Stimulated activated CD4-positive, alpha-beta T cell treated with anti-CD3 and anti-CD28 coated beads, Interleukin-15, amount 100 ng/mL, for 1 hour (primary cell): ENCODE data around the gene ABHD12.

Source experiments
- DNase-seq, 2 donors: peaks; one replicate each; pipeline ENCODE4 v3.0.0-alpha.2; 2020; ENCODE audit warnings: low read depth in 1 of 2, low spot score in 1 of 2

The ABHD12 gene

DNA sequence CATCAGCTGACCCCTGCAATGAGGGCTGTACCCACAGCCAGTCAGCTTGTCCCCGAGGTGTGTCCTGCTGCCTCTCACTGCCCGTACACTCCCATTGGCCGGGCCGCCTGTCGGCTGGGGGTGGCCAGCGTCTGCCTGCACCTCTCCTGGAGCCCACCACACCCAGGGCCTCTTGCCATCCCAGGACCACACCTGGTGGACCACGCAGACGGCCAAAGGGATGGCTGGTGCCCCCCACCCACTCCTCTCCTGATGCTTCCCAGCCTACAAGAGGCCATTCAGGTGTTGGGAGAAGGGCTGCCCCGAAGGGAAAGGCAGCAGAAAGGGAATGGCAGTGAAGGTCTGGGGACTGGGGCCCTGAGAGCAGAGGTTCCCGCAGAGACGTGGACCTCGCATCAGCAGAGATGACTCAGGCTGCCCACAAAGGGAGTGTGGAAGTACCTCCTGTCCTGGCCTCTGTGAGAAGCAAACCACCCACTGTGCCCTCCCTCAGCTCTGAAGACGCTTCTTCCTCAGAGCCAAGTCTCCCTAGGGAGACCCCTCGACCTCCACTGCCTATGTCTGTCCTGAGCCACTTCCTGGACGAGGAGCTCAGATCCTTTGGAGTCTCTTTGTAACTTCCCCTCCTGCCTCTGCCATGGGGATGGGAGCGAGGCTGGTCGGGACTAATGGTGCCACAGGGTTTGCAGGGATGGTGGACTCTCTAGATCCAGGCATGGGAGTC is 81.8 kb downstream of the ABHD12 start:
- DNase-seq, result no peak

DNA sequence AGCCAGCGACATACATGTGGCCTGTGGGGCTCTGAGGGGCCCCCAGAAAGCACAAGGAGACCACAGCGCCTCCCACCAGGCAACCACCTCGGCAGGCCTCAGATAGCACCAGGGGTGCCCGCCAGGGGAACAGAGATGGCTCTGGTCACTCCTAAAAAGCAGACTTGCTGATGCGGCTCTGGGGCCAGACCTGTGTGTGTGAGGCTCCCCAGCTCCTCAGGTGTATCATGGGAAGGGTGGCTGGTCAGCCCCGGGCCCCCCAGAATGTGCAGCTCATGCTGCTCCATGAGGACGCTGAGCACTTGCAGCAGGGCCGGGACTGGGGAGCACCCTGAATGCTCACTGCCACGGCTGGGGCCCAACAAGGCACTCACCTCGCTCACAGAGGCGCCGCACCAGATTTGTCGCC is 82.5 kb downstream of the ABHD12 start:
- no peak for DNase-seq

DNA sequence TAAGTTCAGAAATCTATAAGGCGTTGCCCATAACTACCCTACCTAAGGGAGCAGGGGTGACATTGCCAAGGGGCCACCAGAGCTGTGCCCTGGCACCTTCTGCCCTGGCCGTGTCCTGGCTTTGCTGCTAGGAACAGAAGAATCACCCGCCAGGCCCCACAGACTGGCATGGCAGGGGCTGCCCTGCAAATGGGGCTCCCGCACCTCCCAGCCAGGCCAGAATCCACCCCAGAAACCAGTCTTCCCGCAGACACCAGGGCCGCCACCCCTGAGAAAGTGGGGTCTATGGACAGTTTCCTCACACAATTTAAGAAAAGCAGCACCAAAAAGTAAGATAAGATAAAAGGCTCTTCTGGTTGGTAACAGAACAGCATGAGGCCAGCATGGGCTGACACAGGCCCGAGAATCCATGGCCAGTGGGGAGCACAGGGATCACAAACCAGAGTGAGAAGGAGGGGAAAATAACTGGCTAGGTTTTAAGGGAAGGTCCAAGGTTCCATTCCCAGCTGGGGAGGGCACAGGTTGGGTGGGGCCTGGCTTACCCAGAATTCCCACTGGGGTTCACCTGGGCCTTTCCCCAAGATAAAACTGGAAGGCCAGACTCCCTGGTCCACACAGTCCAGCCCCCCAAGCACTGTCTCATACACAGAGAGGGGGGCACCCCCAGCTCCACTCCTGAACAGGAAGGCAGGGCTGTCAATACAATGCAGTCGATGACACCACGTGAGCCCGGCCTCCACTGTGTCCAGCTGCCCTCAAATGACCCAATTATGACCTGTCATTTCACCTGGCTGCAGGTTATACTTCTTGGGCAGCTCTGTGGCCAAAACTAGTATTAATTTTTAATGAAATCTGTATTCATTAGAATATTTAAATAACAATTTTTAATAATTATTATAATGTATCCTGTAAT is 83.4 kb downstream of the ABHD12 start:
- DNase-seq, result no peak

DNA sequence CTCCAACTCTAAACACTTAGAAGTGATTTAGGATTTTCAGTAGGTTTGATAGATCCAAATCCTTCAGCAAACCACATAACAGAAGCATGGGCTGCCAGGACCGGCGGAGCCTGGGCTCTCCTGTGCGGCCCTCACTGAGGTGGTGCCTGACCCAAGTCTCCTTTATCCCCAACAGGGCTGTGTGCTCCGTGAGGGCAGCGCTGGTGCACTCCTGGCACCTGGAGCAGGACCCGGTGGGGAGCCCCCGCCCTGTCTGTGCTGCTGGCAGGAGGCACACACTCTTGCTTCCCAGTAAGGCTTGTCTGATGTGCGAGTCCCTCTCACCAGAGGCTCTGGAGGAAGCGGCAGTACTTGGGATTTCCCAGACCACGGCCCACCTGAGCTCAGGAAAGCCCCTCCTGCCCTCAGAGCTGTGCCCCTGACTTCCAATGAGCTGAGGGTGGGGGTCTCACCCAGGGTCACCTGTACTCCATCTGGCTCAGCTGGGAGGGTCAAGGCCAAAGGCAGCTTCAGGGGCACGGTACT is 86.5 kb downstream of the ABHD12 start:
- DNase-seq, result no peak

DNA sequence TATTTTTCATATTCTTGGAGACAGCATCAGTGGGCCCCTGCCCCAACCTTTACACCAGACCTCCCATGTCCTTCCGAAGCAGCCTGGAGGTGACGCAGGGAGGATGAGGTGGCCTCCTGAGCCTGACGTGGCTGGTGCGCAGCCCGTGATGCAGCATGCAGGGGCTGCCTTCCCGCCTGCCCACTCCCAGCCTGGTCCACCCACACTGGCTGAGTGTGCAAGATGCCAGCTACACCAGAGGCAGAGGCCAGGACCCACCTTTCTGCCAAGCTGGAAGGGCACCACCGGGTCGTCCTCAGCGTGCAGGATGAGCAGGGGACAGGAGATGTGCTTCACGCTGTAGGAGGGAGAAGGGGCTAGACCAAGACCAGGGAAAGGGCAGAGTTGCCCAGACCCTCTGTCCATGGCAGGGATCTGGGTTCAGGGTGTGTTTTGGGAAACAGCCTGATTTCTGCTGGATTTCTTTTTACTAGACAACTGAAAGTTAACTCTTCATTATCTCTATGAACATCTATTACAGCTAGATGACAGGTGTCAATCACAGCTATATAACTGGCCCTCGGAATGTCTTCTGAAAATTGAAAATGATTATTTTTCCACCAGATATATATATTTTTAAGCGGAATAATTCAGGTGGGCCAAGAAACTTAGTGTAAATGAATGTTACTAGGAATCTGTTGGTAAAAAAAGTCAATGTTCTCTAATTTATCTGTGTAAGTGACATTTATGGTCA is 87.2 kb downstream of the ABHD12 start:
- no peak for DNase-seq

DNA sequence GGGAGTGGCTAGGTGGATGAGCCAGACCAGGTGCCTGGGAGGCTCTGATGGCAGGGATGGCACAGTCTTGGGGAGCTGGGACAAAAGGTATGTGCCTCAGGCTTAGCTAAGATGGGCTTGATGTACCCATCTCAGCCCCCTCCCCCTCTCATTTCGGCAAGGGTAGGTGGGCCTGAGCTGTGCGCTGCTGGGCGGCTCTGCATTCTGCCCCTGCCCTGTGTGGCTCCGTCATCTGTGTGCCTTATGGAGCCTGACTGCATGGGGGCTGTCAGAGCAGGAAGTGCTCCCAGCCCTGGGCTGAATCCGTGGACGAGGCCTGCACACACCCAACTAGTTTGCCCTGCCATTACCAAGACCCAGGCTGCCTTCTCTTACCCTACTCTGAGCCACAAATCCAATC is 88.0 kb downstream of the ABHD12 start:
- no peak for DNase-seq

DNA sequence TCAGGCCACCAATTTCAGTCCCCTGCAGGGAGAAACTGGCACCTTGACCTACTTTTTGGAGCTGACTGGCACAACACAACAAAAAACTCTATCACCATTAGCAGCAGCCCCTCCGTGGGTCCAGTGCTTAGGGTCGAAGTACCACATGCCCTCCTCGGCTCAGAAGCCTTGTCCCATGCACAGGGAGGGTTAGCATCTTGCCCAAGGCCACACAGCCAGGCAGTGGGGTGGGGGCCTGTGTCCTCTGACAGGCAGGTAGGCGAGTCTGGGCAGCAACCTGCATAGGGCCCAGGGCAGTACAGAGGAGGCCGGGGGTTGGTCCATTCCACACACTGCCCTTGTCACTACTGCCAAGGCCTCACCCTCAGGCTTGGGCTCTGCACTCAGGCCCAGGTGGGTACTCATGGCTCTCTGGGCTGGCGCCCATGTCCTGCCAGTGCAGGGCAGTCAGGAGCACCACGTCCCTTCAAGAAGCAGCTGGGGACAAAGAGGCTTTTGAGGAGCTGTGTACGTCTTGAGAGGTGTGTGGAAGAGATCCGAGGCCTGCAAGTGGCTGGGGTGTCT is 89.2 kb downstream of the ABHD12 start:
- no peak for DNase-seq

DNA sequence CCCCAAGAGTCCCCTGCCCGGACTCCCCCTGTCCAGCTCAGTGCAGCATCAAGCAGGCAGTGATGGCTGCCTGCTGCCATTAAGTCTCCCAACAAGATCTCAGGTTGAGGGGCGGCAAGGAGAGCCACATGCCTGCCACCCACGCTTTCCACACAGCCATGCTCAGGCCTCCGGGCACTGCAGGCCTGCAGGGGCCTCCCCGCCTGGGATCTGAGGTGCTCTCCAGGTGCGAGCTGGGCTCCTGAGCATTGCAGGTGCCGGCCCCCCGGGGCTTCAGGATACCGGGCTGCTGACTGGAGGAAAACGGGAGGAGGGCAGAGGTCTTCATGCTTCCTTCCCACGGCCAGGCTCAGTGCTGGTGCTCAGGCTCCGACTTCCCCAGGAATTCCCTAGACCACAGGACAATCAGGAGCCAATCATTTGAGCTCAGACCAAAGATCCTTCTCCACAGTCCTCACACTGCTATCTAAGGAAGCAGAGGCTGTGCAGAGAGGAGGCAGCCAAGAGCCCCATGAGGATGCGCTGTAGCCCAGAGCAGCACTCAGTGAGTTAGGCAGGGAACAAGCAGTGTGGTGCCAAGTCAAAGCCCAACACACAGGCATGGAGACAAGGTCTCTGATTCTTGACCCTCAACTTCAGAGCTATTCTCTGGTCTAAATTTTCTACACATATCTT is 90.0 kb downstream of the ABHD12 start:
- no peak for DNase-seq

DNA sequence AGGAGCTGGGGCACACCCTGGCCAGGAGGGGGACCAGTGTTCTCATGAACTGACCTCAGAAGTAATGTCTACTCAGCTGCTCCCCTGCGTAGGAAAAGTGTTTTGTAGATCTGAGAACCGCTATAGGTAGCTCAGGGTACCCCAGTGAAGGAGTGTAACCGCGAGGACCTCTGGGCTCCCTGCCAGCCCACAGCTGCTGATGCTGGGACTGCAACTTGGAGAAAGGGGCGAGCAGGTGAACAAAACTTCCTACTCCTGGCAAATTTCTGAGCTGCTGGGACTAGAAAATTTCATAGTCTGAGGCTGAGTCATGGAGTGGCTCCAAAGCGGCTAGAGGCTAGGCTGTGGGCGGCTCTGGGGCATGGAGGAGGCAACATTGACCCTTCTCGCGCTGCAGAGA is 90.8 kb downstream of the ABHD12 start:
- DNase-seq, result no peak

DNA sequence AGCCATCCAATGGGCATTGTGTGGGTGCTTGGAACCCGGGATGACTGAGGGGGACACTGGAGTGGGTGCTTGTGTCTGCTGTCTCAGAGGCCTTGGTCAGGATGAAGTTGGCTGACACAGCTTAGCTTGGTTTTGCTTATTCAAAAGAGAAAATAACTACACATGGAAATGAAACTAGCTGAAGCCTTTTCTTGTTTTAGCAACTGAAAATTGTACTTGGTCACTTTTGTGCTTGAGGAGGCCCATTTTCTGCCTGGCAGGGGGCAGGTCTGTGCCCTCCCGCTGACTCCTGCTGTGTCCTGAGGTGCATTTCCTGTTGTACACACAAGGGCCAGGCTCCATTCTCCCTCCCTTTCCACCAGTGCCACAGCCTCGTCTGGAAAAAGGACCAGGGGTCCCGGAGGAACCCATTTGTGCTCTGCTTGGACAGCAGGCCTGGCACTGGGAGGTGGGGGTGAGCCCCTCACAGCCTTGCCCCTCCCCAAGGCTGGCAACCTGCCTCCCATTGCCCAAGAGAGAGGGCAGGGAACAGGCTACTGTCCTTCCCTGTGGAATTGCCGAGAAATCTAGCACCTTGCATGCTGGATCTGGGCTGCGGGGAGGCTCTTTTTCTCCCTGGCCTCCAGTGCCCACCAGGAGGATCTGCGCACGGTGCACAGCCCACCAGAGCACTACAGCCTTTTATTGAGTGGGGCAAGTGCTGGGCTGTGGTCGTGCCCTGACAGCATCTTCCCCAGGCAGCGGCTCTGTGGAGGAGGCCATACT is 93.3 kb downstream of the ABHD12 start:
- DNase-seq, result no peak

DNA sequence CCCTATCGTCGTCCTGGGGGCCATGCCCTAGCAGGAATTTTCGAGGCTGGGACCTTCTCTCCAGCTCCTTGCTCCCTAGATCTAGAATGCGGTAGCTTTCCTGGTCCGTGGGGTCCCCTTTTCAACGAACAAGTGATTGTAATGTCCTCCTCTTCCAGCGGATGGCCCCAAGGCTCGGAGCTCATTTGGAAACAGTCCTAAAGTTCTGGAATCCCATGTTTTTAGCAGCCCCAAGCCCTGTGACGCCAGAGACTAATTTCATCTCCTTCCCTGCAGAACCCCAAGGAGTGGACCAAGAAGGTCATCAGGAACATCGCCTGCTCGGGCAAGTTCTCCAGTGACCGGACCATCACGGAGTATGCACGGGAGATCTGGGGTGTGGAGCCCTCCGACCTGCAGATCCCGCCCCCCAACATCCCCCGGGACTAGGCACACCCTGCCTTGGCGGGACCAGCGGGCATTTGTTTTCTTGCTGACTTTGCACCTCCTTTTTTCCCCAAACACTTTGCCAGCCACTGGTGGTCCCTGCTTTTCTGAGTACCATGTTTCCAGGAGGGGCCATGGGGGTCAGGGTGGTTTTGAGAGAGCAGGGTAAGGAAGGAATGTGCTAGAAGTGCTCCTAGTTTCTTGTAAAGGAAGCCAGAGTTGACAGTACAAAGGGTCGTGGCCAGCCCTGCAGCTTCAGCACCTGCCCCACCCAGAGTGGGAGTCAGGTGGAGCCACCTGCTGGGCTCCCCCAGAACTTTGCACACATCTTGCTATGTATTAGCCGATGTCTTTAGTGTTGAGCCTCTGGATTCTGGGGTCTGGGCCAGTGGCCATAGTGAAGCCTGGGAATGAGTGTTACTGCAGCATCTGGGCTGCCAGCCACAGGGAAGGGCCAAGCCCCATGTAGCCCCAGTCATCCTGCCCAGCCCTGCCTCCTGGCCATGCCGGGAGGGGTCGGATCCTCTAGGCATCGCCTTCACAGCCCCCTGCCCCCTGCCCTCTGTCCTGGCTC is 94.2 kb downstream of the ABHD12 start:
- DNase-seq, result no peak

DNA sequence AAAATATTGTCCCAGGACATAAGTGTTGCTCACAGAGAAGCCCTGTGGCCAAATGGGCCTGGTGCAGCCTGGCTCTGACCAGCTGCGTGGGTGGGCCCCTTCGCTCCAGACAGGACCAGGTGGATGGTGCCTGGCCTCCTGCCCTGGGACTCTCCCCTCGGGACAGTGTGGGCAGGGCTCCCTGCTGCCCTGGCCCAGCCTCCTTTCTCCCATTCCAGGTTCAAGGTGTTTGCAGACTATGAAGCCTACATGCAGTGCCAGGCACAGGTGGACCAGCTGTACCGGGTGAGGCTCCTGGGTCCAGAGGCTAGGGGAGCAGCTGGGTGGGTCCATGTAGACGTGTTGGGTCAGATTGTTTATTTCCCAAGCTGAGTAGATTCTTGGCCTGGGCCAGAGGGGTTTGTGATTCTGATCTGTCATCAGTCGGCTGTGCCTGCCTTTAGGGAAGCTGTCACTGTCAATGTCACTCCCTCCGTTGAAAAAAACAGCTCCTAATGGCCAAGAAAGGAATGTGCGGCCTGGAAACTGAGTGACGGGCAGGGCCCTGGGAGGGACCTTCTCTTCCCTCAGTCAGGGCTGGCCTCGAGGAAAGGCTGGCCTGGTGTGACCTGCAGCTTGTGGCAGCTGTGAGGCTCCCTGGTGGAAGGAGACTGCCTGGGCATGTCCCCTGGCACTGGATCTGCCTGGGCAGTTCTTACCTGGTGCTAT is 95.1 kb downstream of the ABHD12 start:
- no peak for DNase-seq

DNA sequence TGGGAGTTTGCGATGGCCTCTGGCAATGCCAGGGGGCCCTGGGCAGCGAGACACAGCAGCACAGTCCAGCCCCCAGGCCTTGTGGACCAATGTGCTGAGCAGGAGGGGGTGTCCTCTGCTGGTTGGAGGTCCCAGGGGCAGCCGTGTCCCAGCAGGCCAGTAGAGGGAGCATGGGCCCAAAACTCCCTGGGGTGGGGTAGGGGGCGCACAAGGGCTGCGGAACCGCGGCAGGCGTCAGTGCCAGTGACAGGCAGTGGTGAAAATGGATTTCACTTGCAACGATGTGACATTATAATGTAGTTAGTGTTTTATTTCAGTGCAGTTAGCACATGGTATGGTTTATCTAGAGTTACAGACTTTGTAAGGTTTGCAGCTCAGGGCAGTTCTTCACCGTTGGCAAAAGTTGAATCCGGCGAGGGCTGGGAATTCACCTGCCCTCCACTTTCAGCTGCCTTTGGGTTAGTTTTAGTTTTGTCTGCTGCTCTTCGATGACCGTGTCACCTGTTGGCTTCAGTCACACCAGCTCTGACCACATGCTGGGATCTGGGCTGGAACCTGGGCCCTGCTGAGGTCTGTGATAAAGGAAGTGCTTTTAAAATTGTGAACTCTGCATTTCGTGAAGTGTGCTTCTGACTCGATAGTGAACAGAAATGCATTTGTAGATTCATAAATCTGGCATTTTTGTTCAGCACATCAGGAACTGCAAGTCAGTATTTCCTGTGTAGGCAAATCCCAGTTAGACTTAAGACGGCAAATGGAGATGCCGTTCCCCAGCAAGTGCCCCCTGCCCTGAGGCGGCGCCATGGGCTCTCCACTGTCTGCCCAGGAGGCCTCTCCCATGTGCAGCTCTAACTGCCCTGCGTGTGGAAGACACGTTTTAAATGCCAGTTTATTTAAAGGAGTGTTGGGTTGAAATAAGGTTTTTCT is 95.9 kb downstream of the ABHD12 start:
- peak; percentile 22 to 52 for DNase-seq

DNA sequence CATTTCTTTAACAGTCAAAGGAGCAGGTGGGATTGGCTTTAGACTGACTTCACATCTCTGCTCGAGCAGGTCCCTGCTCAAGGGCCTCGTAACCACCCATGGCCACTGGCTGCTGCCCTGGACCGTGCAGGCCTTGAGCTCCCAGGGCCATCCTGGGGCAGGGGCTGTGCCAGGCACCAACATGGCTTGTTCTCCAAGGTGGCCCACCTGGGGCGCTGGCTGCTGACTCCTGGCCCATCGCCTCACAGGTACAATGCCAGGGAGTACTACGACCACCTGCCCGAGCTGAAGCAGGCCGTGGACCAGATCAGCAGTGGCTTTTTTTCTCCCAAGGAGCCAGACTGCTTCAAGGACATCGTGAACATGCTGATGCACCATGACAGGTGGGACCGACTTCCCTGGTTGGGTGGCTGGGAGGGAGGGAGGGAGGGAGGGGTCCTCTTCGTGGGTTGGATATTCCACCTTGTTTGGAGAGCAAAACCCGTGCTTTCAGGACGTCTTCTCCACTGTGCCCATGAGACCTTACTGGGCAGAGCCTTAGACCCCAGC is 96.7 kb downstream of the ABHD12 start:
- no peak for DNase-seq

DNA sequence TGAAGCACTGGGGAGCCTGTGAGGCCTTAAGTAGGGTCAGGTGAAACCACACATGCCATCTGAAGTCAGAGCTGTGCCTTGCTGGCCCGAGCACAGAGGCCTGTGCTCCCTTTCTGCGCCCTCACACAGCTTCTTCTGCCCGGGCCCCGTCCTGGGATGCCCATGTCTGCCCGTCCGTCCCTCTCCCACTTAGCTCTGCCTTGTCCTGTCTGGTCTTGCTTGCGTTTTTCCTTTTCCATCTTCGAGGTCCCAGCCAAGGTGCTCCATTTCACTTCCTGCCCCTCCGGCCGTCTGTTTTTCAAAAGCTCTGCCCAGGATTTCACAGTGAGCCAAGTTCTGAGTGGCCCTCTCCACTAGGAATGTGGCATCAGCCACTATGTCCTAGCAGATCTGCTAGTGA is 97.1 kb downstream of the ABHD12 start:
- DNase-seq, result no peak

DNA sequence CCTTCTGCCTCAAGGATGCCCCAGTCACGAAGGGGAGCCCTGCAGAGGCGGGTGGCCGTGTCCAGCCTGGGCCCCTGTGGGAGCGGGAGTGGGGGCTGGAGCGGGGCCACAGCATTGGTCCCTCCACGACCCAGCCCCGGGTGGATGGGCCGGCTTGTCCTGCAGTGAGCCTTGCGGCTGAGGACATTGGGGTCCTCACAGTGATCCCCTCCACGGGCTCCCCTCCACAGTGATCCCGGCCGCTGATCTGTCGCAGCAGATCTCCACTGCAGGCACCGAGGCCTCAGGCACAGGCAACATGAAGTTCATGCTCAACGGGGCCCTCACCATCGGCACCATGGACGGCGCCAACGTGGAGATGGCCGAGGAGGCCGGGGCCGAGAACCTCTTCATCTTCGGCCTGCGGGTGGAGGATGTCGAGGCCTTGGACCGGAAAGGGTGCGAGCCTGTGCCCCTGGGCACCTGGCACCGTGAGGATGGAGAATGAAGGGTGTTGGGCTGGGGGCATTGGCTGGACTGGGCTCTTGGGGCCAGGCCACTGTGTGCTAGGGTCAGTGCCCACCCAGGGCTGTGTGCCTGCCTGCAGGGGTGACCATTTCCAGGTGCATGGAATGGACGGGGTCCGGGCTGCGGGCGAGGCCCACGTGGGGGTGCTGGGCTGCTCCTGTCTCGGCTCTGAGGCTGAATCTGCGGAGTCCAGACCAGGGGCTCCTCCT is 98.3 kb downstream of the ABHD12 start:
- DNase-seq, result no peak
